HG03469 (cell line): ENCODE measurements around the gene RABEP2.

ENCODE experiments used
- ATAC-seq: cut with Tn5 transposase; IDR thresholded peaks from one replicate; pipeline ENCODE4 v1.9.1; 2021; ENCODE audit warnings: mild to moderate bottlenecking, moderate library complexity, moderate number of reproducible peaks; ENCODE audit not compliant: unreplicated experiment

Gene RABEP2

DNA sequence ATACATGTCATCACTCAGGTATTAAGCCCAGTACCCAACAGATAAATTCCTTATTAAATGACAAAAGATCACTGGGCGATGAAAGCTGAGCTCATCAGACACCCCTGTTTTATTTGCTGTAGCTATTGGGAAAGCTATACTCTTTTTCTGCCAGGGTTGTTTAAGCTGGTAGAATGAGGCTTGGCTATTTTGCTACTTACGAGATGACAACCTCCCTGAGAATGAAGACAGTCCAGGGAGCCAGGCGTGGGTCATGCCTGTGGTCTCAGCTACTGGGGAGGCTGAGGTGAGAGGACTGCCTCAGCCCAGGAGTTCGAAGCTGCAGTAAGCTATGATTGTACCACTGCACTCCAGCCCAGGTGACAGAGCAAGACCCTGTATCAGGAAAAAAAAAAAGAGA, 65.7 kb downstream of the RABEP2 start:
- no peak for ATAC-seq

GRCh38 chr16:28858421-28858820, 66.6 kb downstream of the RABEP2 start:
- ATAC-seq = no peak
